NCI-H82 treated with DMSO at 0.1 percent for 48 hours (cell line): Measurements from ENCODE around the gene NCOA7.
"Not testable (repeated sequence)": the region's sequence is repeated elsewhere in the genome, so short reads cannot be mapped to it uniquely, and the experiment has no call there.

Experiments
- DNase-seq: peaks from one replicate; lab custom pipeline; 2025; ENCODE audit not compliant: unreplicated experiment; lab: John Stamatoyannopoulos, UW

NCOA7 gene

GRCh38 chr6:125791820-125792165 lies 1.0 kb downstream of the NCOA7 start:
- no peak for DNase-seq

GRCh38 chr6:125792172-125792571 lies 1.4 kb downstream of the NCOA7 start:
- no peak for DNase-seq

- DNase-seq, result no peak
Measured at GRCh38 chr6:125792680-125793079, 1.9 kb downstream of the NCOA7 start.

- no peak for DNase-seq
Measured at GRCh38 chr6:125793280-125793679, 2.5 kb downstream of the NCOA7 start.

- DNase-seq, result no peak
Measured at GRCh38 chr6:125793863-125794262, 3.1 kb downstream of the NCOA7 start.

- DNase-seq, result no peak
Measured at GRCh38 chr6:125794342-125795137, 3.8 kb downstream of the NCOA7 start.

- no peak for DNase-seq
Measured at GRCh38 chr6:125795301-125795700, 4.5 kb downstream of the NCOA7 start.

GRCh38 chr6:125797120-125797885 lies 6.5 kb downstream of the NCOA7 start:
- DNase-seq, result no peak

- no peak for DNase-seq
Measured at GRCh38 chr6:125797886-125798444, 7.2 kb downstream of the NCOA7 start.

- DNase-seq, result no peak
Measured at GRCh38 chr6:125798734-125799508, 8.2 kb downstream of the NCOA7 start.

GRCh38 chr6:125802383-125802782 lies 11.6 kb downstream of the NCOA7 start:
- DNase-seq, result no peak

GRCh38 chr6:125802943-125803377 lies 12.2 kb downstream of the NCOA7 start:
- DNase-seq, result no peak

- DNase-seq, result no peak
Measured at GRCh38 chr6:125804264-125804663, 13.5 kb downstream of the NCOA7 start.

- DNase-seq, result not testable (repeated sequence)
Measured at GRCh38 chr6:125804866-125805425, 14.2 kb downstream of the NCOA7 start.

GRCh38 chr6:125806813-125807212 lies 16.1 kb downstream of the NCOA7 start:
- DNase-seq, result no peak

- DNase-seq, result no peak
Measured at GRCh38 chr6:125807293-125807692, 16.5 kb downstream of the NCOA7 start.

- no peak for DNase-seq
Measured at GRCh38 chr6:125808060-125808459, 17.3 kb downstream of the NCOA7 start.

GRCh38 chr6:125808591-125808990 lies 17.8 kb downstream of the NCOA7 start:
- DNase-seq, result no peak

- no peak for DNase-seq
Measured at GRCh38 chr6:125809570-125810170, 18.9 kb downstream of the NCOA7 start.

GRCh38 chr6:125810445-125810844 lies 19.7 kb downstream of the NCOA7 start:
- no peak for DNase-seq

- no peak for DNase-seq
Measured at GRCh38 chr6:125811259-125811658, 20.5 kb downstream of the NCOA7 start.
